Astrocyte (in vitro differentiated cells and primary cell): ENCODE results near the gene P2RY8. TPM values are rescaled to one million over a fixed set of nuclear protein-coding genes. Genes with fewer than 3 reads are reported as not detected.

ENCODE experiments used
- DNase-seq: peaks from one replicate; pipeline ENCODE4 v3.0.0-alpha.2; 2010; ENCODE audit warnings: low read depth
- FAIRE-seq: peaks from 2 replicates; lab custom pipeline; 2011; peaks lifted over from hg19 to GRCh38; lab: Jason Lieb, UNC
- H2AFZ ChIP-seq: 2 replicates; pipeline ENCODE4 v1.6.0; 2012; ENCODE audit warnings: low read depth, low read length, inconsistent platforms
- H3K27ac ChIP-seq: 2 replicates; pipeline ENCODE4 v1.5.1; 2011; ENCODE audit warnings: low read depth, low read length, inconsistent platforms
- H3K27me3 ChIP-seq: 2 replicates; pipeline ENCODE4 v1.6.0; 2011; ENCODE audit warnings: low read length, inconsistent platforms; ENCODE audit not compliant: insufficient read depth
- H3K36me3 ChIP-seq: 2 replicates; pipeline ENCODE4 v1.5.1; 2011; ENCODE audit warnings: low read length, inconsistent platforms; ENCODE audit not compliant: insufficient read depth
- H3K4me1 ChIP-seq: 2 replicates; pipeline ENCODE4 v1.5.1; 2011; ENCODE audit warnings: low read length, inconsistent platforms; ENCODE audit not compliant: insufficient read depth
- H3K4me2 ChIP-seq: 2 replicates; pipeline ENCODE4 v1.6.0; 2012; ENCODE audit warnings: low read length, inconsistent platforms
- H3K4me3 ChIP-seq: 2 replicates; pipeline ENCODE4 v1.5.1; 2011; ENCODE audit warnings: low read depth, mild to moderate bottlenecking, low read length, inconsistent platforms; ENCODE audit not compliant: insufficient read depth
- H3K79me2 ChIP-seq: 2 replicates; pipeline ENCODE4 v1.6.0; 2012; ENCODE audit warnings: mild to moderate bottlenecking, low read length, inconsistent platforms; ENCODE audit not compliant: insufficient read depth
- H3K9ac ChIP-seq: 2 replicates; pipeline ENCODE4 v1.6.0; 2012; ENCODE audit warnings: mild to moderate bottlenecking, low read length, inconsistent platforms
- H3K9me3 ChIP-seq: 2 replicates; pipeline ENCODE4 v1.5.1; 2012; ENCODE audit warnings: low read depth, mild to moderate bottlenecking, low read length, inconsistent platforms; ENCODE audit not compliant: insufficient read depth
- H4K20me1 ChIP-seq: 2 replicates; pipeline ENCODE4 v1.6.0; 2012; ENCODE audit warnings: low read length, inconsistent platforms; ENCODE audit not compliant: insufficient read depth
- H3K27ac Mint-ChIP-seq: one replicate; pipeline ENCODE4 v1.8.0; 2021; ENCODE audit warnings: mild to moderate bottlenecking, mixed read lengths; ENCODE audit not compliant: unreplicated experiment
- H3K27me3 Mint-ChIP-seq: one replicate; pipeline ENCODE4 v1.8.0; 2021; ENCODE audit warnings: low read depth, mixed read lengths; ENCODE audit not compliant: unreplicated experiment
- H3K36me3 Mint-ChIP-seq: one replicate; pipeline ENCODE4 v1.8.0; 2021; ENCODE audit warnings: low read depth, mixed read lengths; ENCODE audit not compliant: unreplicated experiment
- H3K4me1 Mint-ChIP-seq: one replicate; pipeline ENCODE4 v1.8.0; 2021; ENCODE audit warnings: low read depth, mixed read lengths; ENCODE audit not compliant: unreplicated experiment
- H3K4me3 Mint-ChIP-seq: one replicate; pipeline ENCODE4 v1.8.0; 2021; ENCODE audit warnings: mild to moderate bottlenecking, moderate library complexity, mixed read lengths; ENCODE audit not compliant: unreplicated experiment
- H3K9me3 Mint-ChIP-seq: one replicate; pipeline ENCODE4 v1.8.0; 2021; ENCODE audit warnings: mild to moderate bottlenecking, mixed read lengths; ENCODE audit not compliant: unreplicated experiment
- EZH2 ChIP-seq: IDR thresholded peaks from 2 replicates; pipeline ENCODE4 v1.6.1; 2012; ENCODE audit warnings: mild to moderate bottlenecking, low read length, inconsistent platforms; ENCODE audit not compliant: insufficient read depth
- total RNA-seq: library from RNA; stranded (reverse); gene quantifications from 2 replicates; pipeline ENCODE4 v1.2.1, GENCODE V29; 2021
- TF ChIP-seq, protein P1 (sequence below): IDR thresholded peaks from 2 replicates; pipeline ENCODE4 v1.5.1; 2011; ENCODE audit warnings: low read depth, mild to moderate bottlenecking, inconsistent platforms, low read length, moderate library complexity; ENCODE audit not compliant: insufficient read depth

Gene P2RY8
- total RNA-seq, 1 donor from 2014 or later = not detected

- FAIRE-seq (no peak), DNase-seq (no peak)
- TF ChIP-seq, protein P1, sequence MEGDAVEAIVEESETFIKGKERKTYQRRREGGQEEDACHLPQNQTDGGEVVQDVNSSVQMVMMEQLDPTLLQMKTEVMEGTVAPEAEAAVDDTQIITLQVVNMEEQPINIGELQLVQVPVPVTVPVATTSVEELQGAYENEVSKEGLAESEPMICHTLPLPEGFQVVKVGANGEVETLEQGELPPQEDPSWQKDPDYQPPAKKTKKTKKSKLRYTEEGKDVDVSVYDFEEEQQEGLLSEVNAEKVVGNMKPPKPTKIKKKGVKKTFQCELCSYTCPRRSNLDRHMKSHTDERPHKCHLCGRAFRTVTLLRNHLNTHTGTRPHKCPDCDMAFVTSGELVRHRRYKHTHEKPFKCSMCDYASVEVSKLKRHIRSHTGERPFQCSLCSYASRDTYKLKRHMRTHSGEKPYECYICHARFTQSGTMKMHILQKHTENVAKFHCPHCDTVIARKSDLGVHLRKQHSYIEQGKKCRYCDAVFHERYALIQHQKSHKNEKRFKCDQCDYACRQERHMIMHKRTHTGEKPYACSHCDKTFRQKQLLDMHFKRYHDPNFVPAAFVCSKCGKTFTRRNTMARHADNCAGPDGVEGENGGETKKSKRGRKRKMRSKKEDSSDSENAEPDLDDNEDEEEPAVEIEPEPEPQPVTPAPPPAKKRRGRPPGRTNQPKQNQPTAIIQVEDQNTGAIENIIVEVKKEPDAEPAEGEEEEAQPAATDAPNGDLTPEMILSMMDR = no peak
- TF ChIP-seq EZH2 = no peak
- H3K9ac ChIP-seq = no peak overlapping the region
- H3K4me3 ChIP-seq = no peak overlapping the region
- peaks cover 5% of the 10 kb centered on the region for H3K9me3 ChIP-seq
- Mint-ChIP-seq H3K4me3 (no peak overlapping the region), H3K4me1 (no peaks in the 10 kb centered on the region), H3K36me3 (no peaks in the 10 kb centered on the region), H3K27me3 (no peaks in the 10 kb centered on the region), H3K9me3 (no peaks in the 10 kb centered on the region), H3K27ac (no peak overlapping the region)
- H3K27ac ChIP-seq = no peak overlapping the region
- H3K36me3 ChIP-seq = no peaks in the 10 kb centered on the region
- no peaks in the 10 kb centered on the region for H3K4me1 ChIP-seq
- no peak overlapping the region for H3K4me2 ChIP-seq
- H3K27me3 ChIP-seq = no peaks in the 10 kb centered on the region
- H3K79me2 ChIP-seq = no peaks in the 10 kb centered on the region
- H2AFZ ChIP-seq = no peak overlapping the region
- no peaks in the 10 kb centered on the region for H4K20me1 ChIP-seq
Observed at GRCh38 chrX:1528884-1529203, 8.1 kb downstream of the P2RY8 start.

DNA sequence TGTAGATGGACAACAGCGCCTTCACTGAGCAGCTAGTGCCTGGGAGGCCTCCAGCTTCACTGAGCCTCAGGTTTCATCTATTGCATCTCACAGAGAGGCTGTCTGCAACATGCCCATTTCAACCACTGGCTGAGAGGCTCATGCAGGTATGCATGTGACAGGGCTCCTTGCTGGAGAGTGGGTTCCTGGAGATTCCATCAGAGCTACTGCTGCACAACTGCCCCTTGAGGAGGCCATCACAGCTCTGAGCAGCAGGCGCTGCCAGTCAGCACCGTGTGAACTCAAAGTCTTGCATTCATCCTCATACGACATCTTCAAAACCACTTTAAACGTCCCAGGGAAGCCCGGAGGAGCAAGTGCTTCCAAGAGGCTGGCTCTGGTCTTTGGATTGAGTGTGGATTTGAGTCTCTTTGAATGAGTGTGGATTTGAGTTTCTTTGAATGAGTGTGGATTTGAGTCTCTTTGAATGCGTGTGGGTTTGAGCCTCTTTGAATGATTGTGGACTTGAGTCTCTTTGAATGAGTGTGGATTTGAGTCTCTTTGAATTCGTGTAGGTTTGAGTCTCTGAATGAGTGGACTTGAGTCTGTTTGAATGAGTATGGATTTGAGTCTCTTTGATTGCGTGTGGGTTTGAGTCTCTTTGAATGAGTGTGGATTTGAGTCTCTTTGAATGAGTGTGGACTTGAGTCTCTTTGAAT lies 8.7 kb downstream of the P2RY8 start:
- Mint-ChIP-seq H3K4me3 (no peak overlapping the region), H3K9me3 (no peaks in the 10 kb centered on the region), H3K4me1 (no peaks in the 10 kb centered on the region), H3K36me3 (no peaks in the 10 kb centered on the region), H3K27me3 (no peaks in the 10 kb centered on the region), H3K27ac (no peak overlapping the region)
- Histone ChIP-seq H3K4me1 (no peaks in the 10 kb centered on the region), H3K4me2 (no peak overlapping the region), H2AFZ (no peak overlapping the region), H3K79me2 (no peaks in the 10 kb centered on the region), H3K9ac (no peak overlapping the region), H3K27ac (no peak overlapping the region), H4K20me1 (no peaks in the 10 kb centered on the region), H3K4me3 (no peak overlapping the region), H3K9me3 (peaks cover 5% of the 10 kb centered on the region), H3K27me3 (no peaks in the 10 kb centered on the region), H3K36me3 (no peaks in the 10 kb centered on the region)
- FAIRE-seq (no peak), DNase-seq (no peak)
- TF ChIP-seq, protein P1 = no peak
- no peak for TF ChIP-seq EZH2

DNA sequence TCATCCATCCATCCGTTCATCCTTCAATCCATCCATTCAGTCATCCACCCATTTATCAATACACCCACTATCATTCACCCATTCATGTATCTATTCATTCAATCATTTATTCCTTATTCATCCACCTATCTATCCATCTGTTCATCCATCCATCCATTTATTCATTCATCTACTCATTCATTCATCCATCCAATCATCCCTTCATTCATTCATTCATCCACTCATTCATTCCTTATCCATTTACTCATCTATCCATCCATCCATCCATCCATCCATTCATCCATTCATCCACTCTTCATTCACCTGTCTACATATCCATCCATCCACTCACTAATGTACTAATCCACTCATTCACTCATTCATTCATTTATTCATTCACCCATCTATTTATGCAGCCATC lies 9.5 kb downstream of the P2RY8 start:
- Mint-ChIP-seq H3K36me3 (no peaks in the 10 kb centered on the region), H3K4me3 (no peak overlapping the region), H3K9me3 (no peaks in the 10 kb centered on the region), H3K27ac (no peak overlapping the region), H3K4me1 (no peaks in the 10 kb centered on the region), H3K27me3 (no peaks in the 10 kb centered on the region)
- no peaks in the 10 kb centered on the region for H3K79me2 ChIP-seq
- no peak overlapping the region for H3K27ac ChIP-seq
- no peaks in the 10 kb centered on the region for H3K4me1 ChIP-seq
- TF ChIP-seq EZH2 = no peak
- TF ChIP-seq, protein P1 = no peak
- no peak overlapping the region for H3K4me3 ChIP-seq
- no peaks in the 10 kb centered on the region for H3K27me3 ChIP-seq
- no peak overlapping the region for H2AFZ ChIP-seq
- FAIRE-seq (no peak), DNase-seq (no peak)
- H3K9ac ChIP-seq = no peak overlapping the region
- no peak overlapping the region for H3K4me2 ChIP-seq
- no peaks in the 10 kb centered on the region for H3K36me3 ChIP-seq
- peaks cover 5% of the 10 kb centered on the region for H3K9me3 ChIP-seq
- H4K20me1 ChIP-seq = no peaks in the 10 kb centered on the region
